HepG2 (cell line): ENCODE results near the gene LAMB4. TPM values are rescaled to one million over a fixed set of nuclear protein-coding genes. Genes with fewer than 3 reads are reported as not detected.

Source experiments
- ARID2 ChIP-seq: sonication (generic); formaldehyde crosslinking; IDR thresholded peaks from 2 replicates; pipeline ENCODE4 v1.8.1; 2022; ENCODE audit warnings: mild to moderate bottlenecking, missing genetic modification reagents, borderline replicate concordance
- BORCS8-MEF2B ChIP-seq: sonication (generic); formaldehyde crosslinking; IDR thresholded peaks from 2 replicates; pipeline ENCODE4 v1.8.0; 2022; ENCODE audit warnings: mild to moderate bottlenecking, missing genetic modification reagents
- CCDC6 ChIP-seq: sonication (generic); formaldehyde crosslinking; IDR thresholded peaks from 2 replicates; pipeline ENCODE4 v1.8.1; 2022; ENCODE audit warnings: mild to moderate bottlenecking, missing genetic modification reagents, moderate library complexity
- RARG ChIP-seq: sonication (generic); formaldehyde crosslinking; IDR thresholded peaks from 2 replicates; pipeline ENCODE4 v1.4.0; 2020; ENCODE audit warnings: low read depth, mild to moderate bottlenecking, missing genetic modification reagents
- SRY ChIP-seq: sonication (generic); formaldehyde crosslinking; IDR thresholded peaks from 2 replicates; pipeline ENCODE4 v1.8.0; 2022; ENCODE audit warnings: mild to moderate bottlenecking, missing genetic modification reagents
- TAF15 ChIP-seq: fragments of 200-400 bp; formaldehyde crosslinking; IDR thresholded peaks from one replicate; pipeline ENCODE4 v1.6.1; 2018; ENCODE audit warnings: mild to moderate bottlenecking, low read depth, low read length; ENCODE audit not compliant: poor library complexity, severe bottlenecking
- TCF7L2 ChIP-seq: IDR thresholded peaks from 2 replicates; pipeline ENCODE4 v1.6.1; 2011; ENCODE audit warnings: mild to moderate bottlenecking, low read depth, low read length, moderate library complexity
- ZNF850 ChIP-seq: sonication (generic); formaldehyde crosslinking; conservative IDR thresholded peaks from 2 replicates; pipeline ENCODE4 v1.9.0; 2021; ENCODE audit warnings: mild to moderate bottlenecking, missing genetic modification reagents
- polyA plus RNA-seq, 8 experiments: library from polyadenylated mRNA; depleted of rRNA in 3 of 8; stranded (reverse) in 7 of 8; unstranded in 1 of 8; fragments of >200 nt; fragmentation: Illumina TruSeq in 4 of 8; extraction: Trizol in 4 of 8; gene quantifications; 2 replicates each; pipeline versions ENCODE4 v1.2.1 to v1.2.3, GENCODE V29; 2011 to 2016; ENCODE audit warnings: low read depth in 4 of 8, missing spikeins in 1 of 8, mixed read lengths in 1 of 8; ENCODE audit not compliant: insufficient read depth in 1 of 8
- total RNA-seq, 5 experiments: library from RNA; depleted of rRNA; stranded (reverse); fragments of >200 nt; fragmentation: Illumina TruSeq; extraction: Trizol; gene quantifications; 2 replicates each; pipeline ENCODE4 v1.2.3, GENCODE V29; 2016; ENCODE audit warnings: low read depth in 1 of 5
- TF ChIP-seq, protein P1 (sequence below): sonication (generic); formaldehyde crosslinking; IDR thresholded peaks from 2 replicates; pipeline ENCODE4 v1.9.0; 2021; ENCODE audit warnings: missing genetic modification reagents, mild to moderate bottlenecking, borderline replicate concordance
- TF ChIP-seq, protein P2 (sequence below): sonication (generic); formaldehyde crosslinking; IDR thresholded peaks from 2 replicates; pipeline ENCODE4 v1.4.0; 2020; ENCODE audit warnings: missing genetic modification reagents, borderline replicate concordance
- TF ChIP-seq, protein P3 (sequence below): sonication (generic); formaldehyde crosslinking; IDR thresholded peaks from 2 replicates; pipeline ENCODE4 v1.4.0; 2020; ENCODE audit warnings: missing genetic modification reagents
- TF ChIP-seq, protein P4 (sequence below): sonication (generic); formaldehyde crosslinking; IDR thresholded peaks from 2 replicates; pipeline ENCODE4 v1.4.0; 2020; ENCODE audit warnings: mild to moderate bottlenecking, low read depth, missing genetic modification reagents
- TF ChIP-seq, protein P5 (sequence below): sonication (generic); formaldehyde crosslinking; IDR thresholded peaks from 2 replicates; pipeline ENCODE4 v1.8.0; 2022; ENCODE audit warnings: missing genetic modification reagents, mild to moderate bottlenecking, borderline replicate concordance

The LAMB4 gene
- total and polyA plus RNA-seq, 2 of the 13 experiments (the other 11 are each of a cell fraction or from before 2014, with no cell fraction given): 0.05 TPM; not detected in 1

DNA sequence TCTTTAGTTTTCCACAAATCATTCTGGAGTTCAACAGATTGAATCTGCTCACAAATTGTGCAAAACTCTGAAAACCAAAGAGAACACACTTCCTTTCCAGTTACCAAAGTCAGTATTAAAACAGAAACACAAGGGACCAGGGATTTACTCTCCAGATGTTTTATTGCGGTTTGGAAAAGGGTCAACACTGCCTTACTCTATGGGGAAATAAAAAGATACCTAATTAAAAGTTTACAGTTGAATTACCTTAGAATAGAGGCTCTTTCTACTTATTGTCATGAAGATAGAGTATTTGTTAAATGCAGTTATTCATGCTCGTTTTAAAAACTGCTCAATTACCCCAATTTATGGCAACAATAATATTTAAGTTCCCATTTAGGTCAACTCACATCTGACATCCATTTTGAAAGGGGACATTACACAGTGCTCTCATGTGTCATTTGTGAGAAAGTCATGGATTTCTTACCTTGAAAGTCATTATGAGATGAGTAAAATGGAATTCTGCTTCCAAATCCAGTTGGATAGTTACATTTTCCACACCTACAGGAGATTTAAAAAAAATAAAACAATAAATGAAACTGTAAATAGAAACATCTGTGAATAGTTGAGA, 135.6 kb downstream of the LAMB4 start (continued):
- TF ChIP-seq, protein P1, sequence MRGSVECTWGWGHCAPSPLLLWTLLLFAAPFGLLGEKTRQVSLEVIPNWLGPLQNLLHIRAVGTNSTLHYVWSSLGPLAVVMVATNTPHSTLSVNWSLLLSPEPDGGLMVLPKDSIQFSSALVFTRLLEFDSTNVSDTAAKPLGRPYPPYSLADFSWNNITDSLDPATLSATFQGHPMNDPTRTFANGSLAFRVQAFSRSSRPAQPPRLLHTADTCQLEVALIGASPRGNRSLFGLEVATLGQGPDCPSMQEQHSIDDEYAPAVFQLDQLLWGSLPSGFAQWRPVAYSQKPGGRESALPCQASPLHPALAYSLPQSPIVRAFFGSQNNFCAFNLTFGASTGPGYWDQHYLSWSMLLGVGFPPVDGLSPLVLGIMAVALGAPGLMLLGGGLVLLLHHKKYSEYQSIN (CRISPR knock-in tag): no peak
- TF ChIP-seq TCF7L2: no peak
- no peak for TF ChIP-seq SRY (CRISPR knock-in tag)
- TF ChIP-seq CCDC6 (CRISPR knock-in tag): no peak
- TF ChIP-seq, protein P2, sequence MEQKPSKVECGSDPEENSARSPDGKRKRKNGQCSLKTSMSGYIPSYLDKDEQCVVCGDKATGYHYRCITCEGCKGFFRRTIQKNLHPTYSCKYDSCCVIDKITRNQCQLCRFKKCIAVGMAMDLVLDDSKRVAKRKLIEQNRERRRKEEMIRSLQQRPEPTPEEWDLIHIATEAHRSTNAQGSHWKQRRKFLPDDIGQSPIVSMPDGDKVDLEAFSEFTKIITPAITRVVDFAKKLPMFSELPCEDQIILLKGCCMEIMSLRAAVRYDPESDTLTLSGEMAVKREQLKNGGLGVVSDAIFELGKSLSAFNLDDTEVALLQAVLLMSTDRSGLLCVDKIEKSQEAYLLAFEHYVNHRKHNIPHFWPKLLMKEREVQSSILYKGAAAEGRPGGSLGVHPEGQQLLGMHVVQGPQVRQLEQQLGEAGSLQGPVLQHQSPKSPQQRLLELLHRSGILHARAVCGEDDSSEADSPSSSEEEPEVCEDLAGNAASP: no peak
- TF ChIP-seq, protein P3, sequence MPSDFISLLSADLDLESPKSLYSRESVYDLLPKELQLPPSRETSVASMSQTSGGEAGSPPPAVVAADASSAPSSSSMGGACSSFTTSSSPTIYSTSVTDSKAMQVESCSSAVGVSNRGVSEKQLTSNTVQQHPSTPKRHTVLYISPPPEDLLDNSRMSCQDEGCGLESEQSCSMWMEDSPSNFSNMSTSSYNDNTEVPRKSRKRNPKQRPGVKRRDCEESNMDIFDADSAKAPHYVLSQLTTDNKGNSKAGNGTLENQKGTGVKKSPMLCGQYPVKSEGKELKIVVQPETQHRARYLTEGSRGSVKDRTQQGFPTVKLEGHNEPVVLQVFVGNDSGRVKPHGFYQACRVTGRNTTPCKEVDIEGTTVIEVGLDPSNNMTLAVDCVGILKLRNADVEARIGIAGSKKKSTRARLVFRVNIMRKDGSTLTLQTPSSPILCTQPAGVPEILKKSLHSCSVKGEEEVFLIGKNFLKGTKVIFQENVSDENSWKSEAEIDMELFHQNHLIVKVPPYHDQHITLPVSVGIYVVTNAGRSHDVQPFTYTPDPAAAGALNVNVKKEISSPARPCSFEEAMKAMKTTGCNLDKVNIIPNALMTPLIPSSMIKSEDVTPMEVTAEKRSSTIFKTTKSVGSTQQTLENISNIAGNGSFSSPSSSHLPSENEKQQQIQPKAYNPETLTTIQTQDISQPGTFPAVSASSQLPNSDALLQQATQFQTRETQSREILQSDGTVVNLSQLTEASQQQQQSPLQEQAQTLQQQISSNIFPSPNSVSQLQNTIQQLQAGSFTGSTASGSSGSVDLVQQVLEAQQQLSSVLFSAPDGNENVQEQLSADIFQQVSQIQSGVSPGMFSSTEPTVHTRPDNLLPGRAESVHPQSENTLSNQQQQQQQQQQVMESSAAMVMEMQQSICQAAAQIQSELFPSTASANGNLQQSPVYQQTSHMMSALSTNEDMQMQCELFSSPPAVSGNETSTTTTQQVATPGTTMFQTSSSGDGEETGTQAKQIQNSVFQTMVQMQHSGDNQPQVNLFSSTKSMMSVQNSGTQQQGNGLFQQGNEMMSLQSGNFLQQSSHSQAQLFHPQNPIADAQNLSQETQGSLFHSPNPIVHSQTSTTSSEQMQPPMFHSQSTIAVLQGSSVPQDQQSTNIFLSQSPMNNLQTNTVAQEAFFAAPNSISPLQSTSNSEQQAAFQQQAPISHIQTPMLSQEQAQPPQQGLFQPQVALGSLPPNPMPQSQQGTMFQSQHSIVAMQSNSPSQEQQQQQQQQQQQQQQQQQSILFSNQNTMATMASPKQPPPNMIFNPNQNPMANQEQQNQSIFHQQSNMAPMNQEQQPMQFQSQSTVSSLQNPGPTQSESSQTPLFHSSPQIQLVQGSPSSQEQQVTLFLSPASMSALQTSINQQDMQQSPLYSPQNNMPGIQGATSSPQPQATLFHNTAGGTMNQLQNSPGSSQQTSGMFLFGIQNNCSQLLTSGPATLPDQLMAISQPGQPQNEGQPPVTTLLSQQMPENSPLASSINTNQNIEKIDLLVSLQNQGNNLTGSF (CRISPR knock-in tag): no peak
- TF ChIP-seq, protein P4, sequence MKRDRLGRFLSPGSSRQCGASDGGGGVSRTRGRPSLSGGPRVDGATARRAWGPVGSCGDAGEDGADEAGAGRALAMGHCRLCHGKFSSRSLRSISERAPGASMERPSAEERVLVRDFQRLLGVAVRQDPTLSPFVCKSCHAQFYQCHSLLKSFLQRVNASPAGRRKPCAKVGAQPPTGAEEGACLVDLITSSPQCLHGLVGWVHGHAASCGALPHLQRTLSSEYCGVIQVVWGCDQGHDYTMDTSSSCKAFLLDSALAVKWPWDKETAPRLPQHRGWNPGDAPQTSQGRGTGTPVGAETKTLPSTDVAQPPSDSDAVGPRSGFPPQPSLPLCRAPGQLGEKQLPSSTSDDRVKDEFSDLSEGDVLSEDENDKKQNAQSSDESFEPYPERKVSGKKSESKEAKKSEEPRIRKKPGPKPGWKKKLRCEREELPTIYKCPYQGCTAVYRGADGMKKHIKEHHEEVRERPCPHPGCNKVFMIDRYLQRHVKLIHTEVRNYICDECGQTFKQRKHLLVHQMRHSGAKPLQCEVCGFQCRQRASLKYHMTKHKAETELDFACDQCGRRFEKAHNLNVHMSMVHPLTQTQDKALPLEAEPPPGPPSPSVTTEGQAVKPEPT (CRISPR knock-in tag): no peak
- no peak for TF ChIP-seq RARG (CRISPR knock-in tag)
- TF ChIP-seq BORCS8-MEF2B (CRISPR knock-in tag): no peak
- TF ChIP-seq, protein P5, sequence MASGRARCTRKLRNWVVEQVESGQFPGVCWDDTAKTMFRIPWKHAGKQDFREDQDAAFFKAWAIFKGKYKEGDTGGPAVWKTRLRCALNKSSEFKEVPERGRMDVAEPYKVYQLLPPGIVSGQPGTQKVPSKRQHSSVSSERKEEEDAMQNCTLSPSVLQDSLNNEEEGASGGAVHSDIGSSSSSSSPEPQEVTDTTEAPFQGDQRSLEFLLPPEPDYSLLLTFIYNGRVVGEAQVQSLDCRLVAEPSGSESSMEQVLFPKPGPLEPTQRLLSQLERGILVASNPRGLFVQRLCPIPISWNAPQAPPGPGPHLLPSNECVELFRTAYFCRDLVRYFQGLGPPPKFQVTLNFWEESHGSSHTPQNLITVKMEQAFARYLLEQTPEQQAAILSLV (CRISPR knock-in tag): no peak
- no peak for TF ChIP-seq ZNF850 (CRISPR knock-in tag)
- TF ChIP-seq ARID2: no peak
- no peak for TF ChIP-seq TAF15
